ENCODE data around the gene TMEM179.

GRCh38 chr14:104577426-104577825 lies 27.1 kb downstream of the TMEM179 start:
- TF ChIP-seq CTCF (IDR thresholded peaks at IDR 0.05; ENCODE audit: low read depth, low read length, poor library complexity, severe bottlenecking): no peak
- TF ChIP-seq EZH2phosphoT487 (IDR thresholded peaks at IDR 0.05; ENCODE audit: borderline replicate concordance, low read length): no peak

All from DOHH2 (cell line).